Mesenchymal stem cell (in vitro differentiated cells and primary cell): ENCODE results near the gene DHX8.
A peak's percentile ranks its signal among the peaks of the same experiment; 100 is the strongest.
"Not testable (repeated sequence)": the region's sequence is repeated elsewhere in the genome, so short reads cannot be mapped to it uniquely, and the experiment has no call there.

Experiments
- DNase-seq: peaks from one replicate; pipeline ENCODE4 v3.0.0-alpha.2; 2013
- H2AFZ ChIP-seq: one replicate; pipeline ENCODE4 v1.6.1; 2013; ENCODE audit warnings: low read depth, mild to moderate bottlenecking, control low read depth, inconsistent platforms, low read length, moderate library complexity
- H2AK5ac ChIP-seq: 2 replicates; pipeline ENCODE4 v1.6.1; 2013; ENCODE audit warnings: low read length, moderate library complexity, mild to moderate bottlenecking, inconsistent platforms; ENCODE audit not compliant: severe bottlenecking
- H2BK120ac ChIP-seq: one replicate; pipeline ENCODE4 v1.6.1; 2013; ENCODE audit warnings: low read depth, mild to moderate bottlenecking, inconsistent platforms, low read length, moderate library complexity
- H2BK12ac ChIP-seq, 2 experiments: one replicate each; pipeline ENCODE4 v1.6.1; 2013; ENCODE audit warnings: inconsistent platforms in 2 of 2, low read length in 2 of 2, mild to moderate bottlenecking in 2 of 2, moderate library complexity in 2 of 2, control low read depth in 1 of 2
- H2BK15ac ChIP-seq: one replicate; pipeline ENCODE4 v1.6.1; 2013; ENCODE audit warnings: mild to moderate bottlenecking, low read depth, inconsistent platforms; ENCODE audit not compliant: poor library complexity, severe bottlenecking
- H2BK5ac ChIP-seq: 2 replicates; pipeline ENCODE4 v1.6.1; 2013; ENCODE audit warnings: low read depth, mild to moderate bottlenecking, low read length, control low read depth, inconsistent platforms; ENCODE audit not compliant: poor library complexity, severe bottlenecking
- H3K14ac ChIP-seq, 2 experiments: one replicate each; pipeline ENCODE4 v1.6.1; 2013; ENCODE audit warnings: inconsistent platforms in 2 of 2, low read length in 2 of 2, control low read depth in 1 of 2, mild to moderate bottlenecking in 1 of 2, moderate library complexity in 1 of 2
- H3K18ac ChIP-seq, 2 experiments: one replicate each; pipeline ENCODE4 v1.6.1; 2013; ENCODE audit warnings: inconsistent platforms in 2 of 2, low read length in 2 of 2, control low read depth in 1 of 2, low read depth in 1 of 2, mild to moderate bottlenecking in 1 of 2
- H3K23ac ChIP-seq, 2 experiments: one replicate each; pipeline ENCODE4 v1.6.1; 2013; ENCODE audit warnings: inconsistent platforms in 2 of 2, low read length in 2 of 2, mild to moderate bottlenecking in 2 of 2, moderate library complexity in 2 of 2, control low read depth in 1 of 2
- H3K27ac ChIP-seq: 2 replicates; pipeline ENCODE4 v1.5.1; 2013; ENCODE audit warnings: mild to moderate bottlenecking, moderate library complexity, low read length, control low read depth, inconsistent platforms; ENCODE audit not compliant: poor library complexity, severe bottlenecking
- H3K27me3 ChIP-seq, 2 experiments: 2 replicates each; pipeline versions ENCODE4 v1.6.1 to v1.7.0; 2013; ENCODE audit warnings: low read length in 2 of 2, mild to moderate bottlenecking in 2 of 2, moderate library complexity in 2 of 2, control low read depth in 1 of 2, inconsistent platforms in 1 of 2; ENCODE audit not compliant: control insufficient read depth in 1 of 2, insufficient read depth in 1 of 2
- H3K36me3 ChIP-seq, 2 experiments: 2 replicates each; pipeline versions ENCODE4 v1.6.1 to v1.7.0; 2013; ENCODE audit warnings: low read length in 2 of 2, control low read depth in 1 of 2, inconsistent platforms in 1 of 2, low read depth in 1 of 2, mild to moderate bottlenecking in 1 of 2; ENCODE audit not compliant: insufficient read depth in 2 of 2, control insufficient read depth in 1 of 2
- H3K4ac ChIP-seq, 2 experiments: one replicate each; pipeline ENCODE4 v1.6.1; 2013; ENCODE audit warnings: inconsistent platforms in 2 of 2, low read length in 2 of 2, mild to moderate bottlenecking in 2 of 2, moderate library complexity in 2 of 2, control low read depth in 1 of 2, low read depth in 1 of 2
- H3K4me1 ChIP-seq: 2 replicates; pipeline ENCODE4 v1.6.1; 2013; ENCODE audit warnings: low read depth, low read length, control low read depth; ENCODE audit not compliant: control insufficient read depth, insufficient read depth
- H3K4me2 ChIP-seq: 2 replicates; pipeline ENCODE4 v1.6.1; 2013; ENCODE audit warnings: low read length, mild to moderate bottlenecking, inconsistent platforms; ENCODE audit not compliant: poor library complexity, severe bottlenecking
- H3K4me3 ChIP-seq, 2 experiments: 2 replicates each; pipeline versions ENCODE4 v1.5.1 to v1.7.0; 2013; ENCODE audit warnings: low read length in 2 of 2, mild to moderate bottlenecking in 2 of 2, control low read depth in 1 of 2, low read depth in 1 of 2; ENCODE audit not compliant: insufficient read depth in 1 of 2
- H3K79me1 ChIP-seq: replicated peaks from 2 replicates; pipeline ENCODE4 v1.6.1; 2013; ENCODE audit warnings: mild to moderate bottlenecking, control low read depth, low read length, inconsistent platforms; ENCODE audit not compliant: poor library complexity, severe bottlenecking
- H3K9ac ChIP-seq: 2 replicates; pipeline ENCODE4 v1.7.0; 2013; ENCODE audit warnings: mild to moderate bottlenecking, low read length, moderate library complexity
- H3K9me3 ChIP-seq: 2 replicates; pipeline ENCODE4 v1.7.0; 2013; ENCODE audit warnings: mild to moderate bottlenecking, low read length; ENCODE audit not compliant: control insufficient read depth
- H4K8ac ChIP-seq: one replicate; pipeline ENCODE4 v1.6.1; 2013; ENCODE audit warnings: inconsistent platforms, mild to moderate bottlenecking, low read length, moderate library complexity
- H4K91ac ChIP-seq: one replicate; pipeline ENCODE4 v1.6.1; 2013; ENCODE audit warnings: mild to moderate bottlenecking, low read length, inconsistent platforms
- WGBS: methylation state at CpG from one replicate; pipeline ENCODE4 v1.1.7; 2013; ENCODE audit warnings: mixed read lengths; 5-methylcytosine and 5-hydroxymethylcytosine counted together

DHX8 gene

DNA sequence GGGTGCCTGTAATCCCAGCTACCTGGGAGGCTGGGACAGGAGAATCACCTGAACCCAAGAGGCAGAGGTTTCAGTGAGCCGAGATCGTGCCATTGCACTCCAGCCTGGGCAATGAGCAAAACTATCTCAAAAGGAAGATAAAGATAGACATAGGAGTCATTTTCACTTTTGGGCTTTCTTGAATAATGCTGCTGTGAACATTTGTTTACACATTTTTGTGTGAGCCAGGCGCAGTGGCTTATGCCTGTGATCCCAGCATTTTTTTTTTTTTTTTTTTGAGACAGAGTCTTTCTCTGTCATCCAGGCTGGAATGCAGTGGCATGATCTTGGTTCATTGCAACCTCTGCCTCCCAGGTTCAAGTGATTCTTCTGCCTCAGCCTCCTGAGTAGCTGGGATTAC is 27.4 kb downstream of the DHX8 start:
- peak; percentile 62 for DNase-seq
- not testable (repeated sequence) for H2AFZ ChIP-seq, H2AK5ac ChIP-seq, H2BK15ac ChIP-seq, H3K4me1 ChIP-seq, H2BK120ac ChIP-seq, H4K8ac ChIP-seq, H3K23ac ChIP-seq, H4K91ac ChIP-seq, H3K4me3 ChIP-seq, H3K4me2 ChIP-seq, H2BK12ac ChIP-seq, H3K18ac ChIP-seq, H3K4ac ChIP-seq, H3K14ac ChIP-seq, H3K27me3 ChIP-seq, H3K27ac ChIP-seq, H3K9me3 ChIP-seq, H2BK5ac ChIP-seq, H3K9ac ChIP-seq
- WGBS, result 79% methylated on average over 3 of the region's 3 CpGs
- Histone ChIP-seq H3K36me3 (peaks cover 56 to 86% of the 10 kb centered on the region in 2 experiments), H3K79me1 (peaks cover 19% of the 10 kb centered on the region)

DNA sequence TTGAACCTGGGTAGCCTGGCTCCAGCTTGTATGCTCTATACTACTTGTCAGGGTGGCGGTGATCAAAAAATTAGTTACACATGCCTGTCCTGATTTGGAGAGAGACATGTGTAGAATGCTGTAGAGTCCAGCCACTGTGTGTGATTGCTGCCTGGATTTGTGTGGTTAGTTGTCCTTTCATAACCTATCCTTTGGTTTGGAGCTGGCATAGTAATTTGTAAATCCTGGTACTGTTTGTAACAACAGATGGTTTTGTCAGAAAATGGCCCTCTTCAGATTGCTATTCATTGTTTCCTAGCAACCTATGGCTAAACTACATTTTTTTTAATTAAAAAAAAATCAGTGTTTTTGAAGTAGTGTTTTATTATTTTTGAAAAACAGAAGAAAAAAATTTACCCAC is 31.9 kb downstream of the DHX8 start:
- WGBS, result 100% methylated on average over 1 of the region's 1 CpG
- H2BK120ac ChIP-seq, result no peak overlapping the region
- H3K4me2 ChIP-seq, result no peak overlapping the region
- no peak overlapping the region for H2BK12ac ChIP-seq
- no peak for DNase-seq
- H3K9me3 ChIP-seq, result no peaks in the 10 kb centered on the region
- no peak overlapping the region for H2AFZ ChIP-seq
- peak overlapping the region in 1 of 2 experiments; percentile 89 for H3K23ac ChIP-seq
- peaks cover 1% of the 10 kb centered on the region for H3K4me1 ChIP-seq
- H4K91ac ChIP-seq, result no peak overlapping the region
- H3K14ac ChIP-seq, result no peak overlapping the region
- H3K36me3 ChIP-seq, result peaks cover 48 to 88% of the 10 kb centered on the region in 2 experiments
- H3K18ac ChIP-seq, result no peak overlapping the region
- H4K8ac ChIP-seq, result no peak overlapping the region
- H2AK5ac ChIP-seq, result no peak overlapping the region
- no peak overlapping the region for H2BK15ac ChIP-seq
- no peak overlapping the region for H3K4ac ChIP-seq
- H2BK5ac ChIP-seq, result no peak overlapping the region
- peaks cover 17% of the 10 kb centered on the region for H3K79me1 ChIP-seq
- no peak overlapping the region for H3K27ac ChIP-seq
- peak overlapping the region; percentile 74 for H3K9ac ChIP-seq
- no peak overlapping the region for H3K4me3 ChIP-seq
- H3K27me3 ChIP-seq, result no peaks in the 10 kb centered on the region

DNA sequence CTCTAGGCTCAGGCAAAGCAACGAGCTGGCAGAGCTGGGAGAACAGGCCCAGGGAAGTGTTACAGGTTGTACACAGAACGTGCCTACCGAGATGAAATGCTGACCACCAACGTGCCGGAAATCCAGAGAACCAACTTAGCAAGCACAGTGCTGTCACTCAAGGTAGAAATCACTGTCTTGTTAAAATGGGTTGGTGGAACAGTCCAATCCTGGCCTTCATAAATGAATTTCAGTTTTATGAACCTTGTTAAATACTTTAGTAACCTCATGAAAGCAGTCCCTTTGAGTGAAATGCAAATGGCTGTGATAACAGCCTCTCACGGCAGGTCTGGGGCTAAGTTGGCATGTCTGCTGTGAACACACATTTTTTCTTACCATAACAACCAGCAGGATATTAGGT is 33.4 kb downstream of the DHX8 start:
- no peak for DNase-seq
- Histone ChIP-seq H3K9me3 (no peaks in the 10 kb centered on the region), H4K91ac (no peak overlapping the region), H3K14ac (no peak overlapping the region), H3K4me3 (peak overlapping the region in 1 of 2 experiments; percentile 36), H3K18ac (no peak overlapping the region), H3K79me1 (peaks cover 19% of the 10 kb centered on the region), H2AK5ac (no peak overlapping the region), H2AFZ (no peak overlapping the region), H2BK15ac (no peak overlapping the region), H3K4ac (no peak overlapping the region), H4K8ac (no peak overlapping the region), H3K9ac (peak overlapping the region; percentile 74), H2BK5ac (no peak overlapping the region), H3K4me1 (peaks cover 1% of the 10 kb centered on the region), H3K27me3 (no peaks in the 10 kb centered on the region), H2BK12ac (no peak overlapping the region), H3K23ac (no peak overlapping the region), H3K4me2 (no peak overlapping the region), H2BK120ac (no peak overlapping the region), H3K36me3 (peaks cover 52 to 93% of the 10 kb centered on the region in 2 experiments), H3K27ac (no peak overlapping the region)
- WGBS, result 89% methylated on average over 5 of the region's 6 CpGs

DNA sequence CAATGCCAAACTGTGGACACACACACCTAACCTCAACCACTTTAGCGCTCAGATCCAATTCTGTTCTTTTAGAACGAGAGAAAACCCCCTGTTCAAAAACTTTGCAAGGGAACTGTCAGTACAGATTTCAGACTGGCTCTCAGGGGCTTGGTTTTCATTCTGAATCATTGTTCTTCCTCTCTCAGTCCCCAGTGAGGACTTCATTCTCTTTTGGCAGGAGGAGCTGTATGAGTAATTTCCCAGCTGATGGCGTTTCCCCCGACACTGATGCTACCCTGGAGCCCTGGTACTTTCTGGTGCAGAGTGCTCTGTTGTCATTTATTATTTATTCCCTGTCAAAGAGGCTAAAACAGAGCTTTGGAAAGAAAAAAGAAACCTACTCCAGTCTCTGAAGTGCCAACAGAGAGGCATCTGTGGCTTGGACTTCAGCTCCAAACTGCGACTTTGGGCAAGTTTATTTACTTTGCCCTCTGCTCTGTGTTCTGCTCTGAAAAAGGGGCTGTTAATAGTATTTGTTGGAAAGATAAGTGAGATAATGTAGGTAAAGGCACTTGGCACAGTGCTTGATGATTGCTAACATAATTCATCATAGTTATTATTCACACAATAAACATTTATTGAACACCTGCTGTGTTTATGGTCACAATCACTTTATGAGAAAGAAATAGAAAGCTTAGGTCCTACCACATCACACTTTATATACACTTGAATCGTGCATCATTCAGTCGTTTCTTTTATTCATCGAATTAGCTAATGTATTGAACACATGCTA is 34.0 kb downstream of the DHX8 start:
- no peak overlapping the region for H2AK5ac ChIP-seq
- DNase-seq, result peak; percentile 22
- H3K4ac ChIP-seq, result no peak overlapping the region
- no peak overlapping the region for H2BK5ac ChIP-seq
- no peak overlapping the region for H4K8ac ChIP-seq
- no peak overlapping the region for H3K27ac ChIP-seq
- peak overlapping the region; percentile 74 for H3K9ac ChIP-seq
- no peak overlapping the region for H3K14ac ChIP-seq
- no peak overlapping the region for H2BK15ac ChIP-seq
- peak overlapping the region in 1 of 2 experiments; percentile 36 for H3K4me3 ChIP-seq
- H3K23ac ChIP-seq, result no peak overlapping the region
- peaks cover 17% of the 10 kb centered on the region for H3K79me1 ChIP-seq
- H3K9me3 ChIP-seq, result no peaks in the 10 kb centered on the region
- H3K27me3 ChIP-seq, result no peaks in the 10 kb centered on the region
- H3K18ac ChIP-seq, result no peak overlapping the region
- H2AFZ ChIP-seq, result no peak overlapping the region
- no peak overlapping the region for H2BK120ac ChIP-seq
- 77% methylated on average over 4 of the region's 8 CpGs for WGBS
- H3K36me3 ChIP-seq, result peaks cover 49 to 92% of the 10 kb centered on the region in 2 experiments
- H4K91ac ChIP-seq, result no peak overlapping the region
- H3K4me2 ChIP-seq, result no peak overlapping the region
- H3K4me1 ChIP-seq, result peaks cover 1% of the 10 kb centered on the region
- no peak overlapping the region for H2BK12ac ChIP-seq
